Upper lobe of right lung (tissue), 1 donor: ENCODE data around the gene VWA5A. TPM values are rescaled to one million over a fixed set of nuclear protein-coding genes. Genes with fewer than 3 reads are reported as not detected.
"Not testable (repeated sequence)": the region's sequence is repeated elsewhere in the genome, so short reads cannot be mapped to it uniquely, and the experiment has no call there.

ENCODE experiments used
- ATAC-seq: fragments of 200-7000 bp; cut with Tn5 transposase; one replicate; pipeline ENCODE4 v1.9.1; 2020; ENCODE audit warnings: mild to moderate bottlenecking, moderate library complexity
- DNase-seq: peaks from one replicate; pipeline ENCODE4 v3.0.0-alpha.2; 2020
- H3K27ac ChIP-seq: fragments of 200-600 bp; one replicate; pipeline ENCODE4 v1.8.0; 2022
- H3K27me3 ChIP-seq: fragments of 200-600 bp; one replicate; pipeline ENCODE4 v1.8.0; 2022; ENCODE audit warnings: mild to moderate bottlenecking
- H3K36me3 ChIP-seq: fragments of 200-600 bp; one replicate; pipeline ENCODE4 v1.8.0; 2022
- H3K4me1 ChIP-seq: fragments of 200-600 bp; one replicate; pipeline ENCODE4 v1.8.0; 2022
- H3K4me3 ChIP-seq: fragments of 200-600 bp; one replicate; pipeline ENCODE4 v1.8.0; 2022; ENCODE audit warnings: mild to moderate bottlenecking
- H3K9me3 ChIP-seq: fragments of 200-600 bp; one replicate; pipeline ENCODE4 v1.8.0; 2022
- CTCF ChIP-seq: fragments of 200-600 bp; IDR thresholded peaks from one replicate; pipeline ENCODE4 v1.8.0; 2022; ENCODE audit warnings: antibody characterized with exemption
- intact Hi-C: fragments of 100-400 bp; cut with DNase I; formaldehyde crosslinking; loops from one replicate; pipeline ENCODE4 v1.11.0; 2022
- total RNA-seq: library from RNA; stranded (reverse); fragmentation: NEBNext Ultra II Directional; extraction: Animal tissue kit (Norgen Biotek cat#: 25700); gene quantifications from one replicate; pipeline ENCODE4 v1.2.1, GENCODE V29; 2021
- donor health status: DM: no; HTN: yes; CAD: no; lungs with severe emphysema.

Gene VWA5A
- total RNA-seq, 1 donor from 2014 or later, result 42.0 TPM

GRCh38 chr11:124115782-124116616, 749 bp downstream of the VWA5A start:
- DNase-seq, result peak; percentile 72
- H3K9me3 ChIP-seq, result no peaks in the 10 kb centered on the region
- peak; percentile 88 for ATAC-seq
- peaks cover 32% of the 10 kb centered on the region for H3K36me3 ChIP-seq
- peaks cover 16% of the 10 kb centered on the region for H3K4me1 ChIP-seq
- no peak for TF ChIP-seq CTCF
- intact Hi-C loops, result no loop called here
- peak overlapping the region; percentile 72 for H3K4me3 ChIP-seq
- H3K27me3 ChIP-seq, result no peaks in the 10 kb centered on the region
- peak overlapping the region; percentile 72 for H3K27ac ChIP-seq

GRCh38 chr11:124119103-124119502, 3.9 kb downstream of the VWA5A start:
- DNase-seq, result no peak
- Histone ChIP-seq H3K9me3 (no peaks in the 10 kb centered on the region), H3K27me3 (no peaks in the 10 kb centered on the region), H3K36me3 (peaks cover 53% of the 10 kb centered on the region), H3K4me1 (peaks cover 16% of the 10 kb centered on the region), H3K27ac (no peak overlapping the region), H3K4me3 (no peak overlapping the region)
- intact Hi-C loops, result no loop called here
- no peak for ATAC-seq
- TF ChIP-seq CTCF, result no peak

- Histone ChIP-seq H3K27me3 (no peaks in the 10 kb centered on the region), H3K9me3 (no peaks in the 10 kb centered on the region), H3K27ac (no peak overlapping the region), H3K4me1 (peaks cover 8% of the 10 kb centered on the region), H3K4me3 (no peak overlapping the region), H3K36me3 (peaks cover 69% of the 10 kb centered on the region)
- no peak for ATAC-seq
- no peak for TF ChIP-seq CTCF
- intact Hi-C loops, result no loop called here
- no peak for DNase-seq
These were observed 5.6 kb downstream of the VWA5A start for GRCh38 chr11:124120891-124121290.

GRCh38 chr11:124122123-124122522, 6.9 kb downstream of the VWA5A start:
- intact Hi-C loops, result no loop called here
- no peaks in the 10 kb centered on the region for H3K27me3 ChIP-seq
- H3K36me3 ChIP-seq, result peaks cover 69% of the 10 kb centered on the region
- DNase-seq (no peak), ATAC-seq (no peak)
- H3K27ac ChIP-seq, result no peak overlapping the region
- no peak for TF ChIP-seq CTCF
- no peak overlapping the region for H3K4me3 ChIP-seq
- no peaks in the 10 kb centered on the region for H3K4me1 ChIP-seq
- no peaks in the 10 kb centered on the region for H3K9me3 ChIP-seq

- peaks cover 57% of the 10 kb centered on the region for H3K36me3 ChIP-seq
- TF ChIP-seq CTCF, result no peak
These were observed 8.4 kb downstream of the VWA5A start for GRCh38 chr11:124123622-124124021.

GRCh38 chr11:124127134-124127533, 11.9 kb downstream of the VWA5A start:
- DNase-seq, ATAC-seq, H3K27me3 ChIP-seq, H3K9me3 ChIP-seq, H3K27ac ChIP-seq, H3K4me3 ChIP-seq, intact Hi-C loops, H3K4me1 ChIP-seq: not testable (repeated sequence)
- H3K36me3 ChIP-seq, result peaks cover 29% of the 10 kb centered on the region

More at GRCh38 chr11:124123622-124124021, 8.4 kb downstream of the VWA5A start:
- ATAC-seq, result peak; percentile 16
- no peaks in the 10 kb centered on the region for H3K9me3 ChIP-seq
- H3K27ac ChIP-seq, result no peak overlapping the region
- no peaks in the 10 kb centered on the region for H3K4me1 ChIP-seq
- no peak for DNase-seq
- intact Hi-C loops, result no loop called here
- H3K4me3 ChIP-seq, result no peak overlapping the region
- no peaks in the 10 kb centered on the region for H3K27me3 ChIP-seq
